HG02571 (cell line): Measurements from ENCODE around the gene MRPL46.
"Not testable (repeated sequence)": the region's sequence is repeated elsewhere in the genome, so short reads cannot be mapped to it uniquely, and the experiment has no call there.

Experiments used
- ATAC-seq: cut with Tn5 transposase; IDR thresholded peaks from one replicate; pipeline ENCODE4 v1.9.1; 2021; ENCODE audit warnings: mild to moderate bottlenecking, moderate library complexity; ENCODE audit not compliant: unreplicated experiment

The MRPL46 gene

GRCh38 chr15:88479169-88479568, 12.0 kb upstream of the MRPL46 start:
- no peak for ATAC-seq

GRCh38 chr15:88477904-88478303, 10.7 kb upstream of the MRPL46 start:
- ATAC-seq: no peak

DNA sequence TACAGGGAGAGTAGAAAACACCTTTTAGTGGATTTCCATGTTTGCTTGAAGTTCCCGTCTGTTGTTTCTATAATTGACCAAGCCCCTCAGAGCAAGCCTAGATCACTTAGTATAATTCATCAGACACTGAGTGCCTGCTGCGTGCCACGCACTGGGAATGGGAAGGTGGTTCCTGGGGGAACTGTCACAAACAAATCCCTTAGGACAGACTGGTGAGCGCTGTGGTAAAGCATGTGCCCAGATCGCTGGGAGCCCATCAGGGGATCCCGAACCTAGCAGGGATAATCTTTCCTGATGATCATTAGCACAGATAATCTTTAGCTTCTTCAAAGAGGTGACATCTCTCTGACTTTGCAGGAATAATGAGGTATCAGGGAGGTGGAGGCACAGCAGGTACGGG, 9.9 kb upstream of the MRPL46 start:
- ATAC-seq: no peak

DNA sequence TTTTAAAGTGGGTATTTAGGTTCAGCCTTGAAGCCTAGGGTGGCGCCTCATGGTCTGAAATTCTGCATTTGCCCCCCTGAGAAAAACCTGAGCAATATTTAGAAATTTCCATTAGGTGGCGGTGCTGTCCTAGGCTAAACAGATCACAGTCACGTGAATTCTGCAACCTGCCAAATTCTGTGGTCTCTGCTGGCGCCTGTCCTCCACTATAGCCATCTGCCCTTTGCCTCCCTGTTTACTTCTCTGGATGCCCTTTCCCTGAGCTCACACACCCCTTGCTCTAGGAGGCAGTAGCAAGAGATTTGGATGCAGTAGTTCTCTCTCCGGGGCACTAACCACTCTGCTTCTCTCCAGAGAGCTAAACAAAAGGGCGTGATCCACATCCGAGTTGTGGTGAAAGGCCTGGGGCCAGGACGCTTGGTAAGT, 9.5 kb upstream of the MRPL46 start:
- no peak for ATAC-seq

GRCh38 chr15:88473661-88474293, 6.6 kb upstream of the MRPL46 start:
- ATAC-seq: not testable (repeated sequence)

- no peak for ATAC-seq
These were observed 5.0 kb upstream of the MRPL46 start for GRCh38 chr15:88472225-88472624.

- no peak for ATAC-seq
These were observed 3.6 kb upstream of the MRPL46 start for GRCh38 chr15:88470625-88471372.

DNA sequence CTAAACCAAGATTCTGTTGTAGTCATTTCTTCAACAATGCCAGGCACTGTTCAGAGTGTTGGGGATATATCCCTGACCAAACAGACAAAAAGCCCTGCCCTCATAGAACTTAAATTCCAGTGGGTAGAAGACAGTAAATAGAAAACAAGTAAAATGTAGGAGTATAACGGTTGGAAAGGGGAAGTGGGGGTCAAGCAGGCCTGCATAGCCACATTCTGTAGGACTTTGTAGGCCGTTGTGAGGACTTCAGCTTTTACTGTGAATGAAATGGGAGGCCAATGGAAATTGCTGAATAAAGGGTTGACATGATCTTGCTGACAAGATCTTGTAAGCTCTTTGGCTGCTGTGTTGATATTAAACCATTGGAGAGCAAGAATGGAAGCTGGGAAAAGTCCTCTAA, 2.1 kb upstream of the MRPL46 start:
- ATAC-seq: no peak

DNA sequence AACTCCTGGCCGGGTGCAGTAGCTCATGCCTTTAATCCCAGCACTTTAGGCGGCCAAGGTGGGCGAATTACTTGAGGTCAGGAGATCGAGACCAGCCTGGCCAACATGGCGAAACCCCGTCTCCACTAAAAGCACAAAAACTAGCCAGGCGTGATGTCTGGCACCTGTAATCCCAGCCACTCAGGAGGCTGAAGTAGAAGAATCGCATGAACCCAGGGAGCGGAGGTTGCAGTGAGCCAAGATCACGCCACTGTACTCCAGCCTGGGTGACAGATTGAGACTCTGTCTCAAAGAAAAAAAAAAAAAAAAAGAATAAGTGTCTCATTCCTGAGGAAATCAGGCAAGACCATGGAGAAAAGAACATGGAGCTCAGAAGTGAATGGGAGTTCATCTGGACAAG, 1.5 kb upstream of the MRPL46 start:
- not testable (repeated sequence) for ATAC-seq

GRCh38 chr15:88467935-88468528, 844 bp upstream of the MRPL46 start:
- ATAC-seq: no peak

GRCh38 chr15:88465633-88466224, 1.5 kb downstream of the MRPL46 start:
- ATAC-seq: no peak

GRCh38 chr15:88463870-88464532, 3.2 kb downstream of the MRPL46 start:
- no peak for ATAC-seq

GRCh38 chr15:88456733-88457132, 10.5 kb downstream of the MRPL46 start:
- no peak for ATAC-seq

- peak; percentile 73 for ATAC-seq
These were observed 12.0 kb downstream of the MRPL46 start for GRCh38 chr15:88454867-88455810.

DNA sequence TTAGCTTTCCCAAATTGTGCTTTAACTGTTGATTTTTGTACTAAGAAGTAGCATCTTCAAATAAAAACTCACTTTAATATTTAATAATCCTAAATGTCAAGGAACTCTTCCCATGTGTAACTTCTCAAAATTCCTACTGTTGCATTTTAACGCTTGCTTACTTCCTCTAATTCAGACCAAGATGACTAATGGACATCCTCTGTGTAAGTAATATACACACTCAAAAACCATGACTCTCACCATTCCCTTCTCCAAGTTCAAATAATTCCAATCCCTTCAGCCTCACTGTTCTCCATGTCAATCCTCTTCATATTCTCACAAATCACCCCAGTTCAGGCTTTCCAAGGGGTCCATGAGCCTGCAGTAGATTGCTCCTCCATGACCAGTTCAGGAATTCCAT, 13.0 kb downstream of the MRPL46 start:
- no peak for ATAC-seq

DNA sequence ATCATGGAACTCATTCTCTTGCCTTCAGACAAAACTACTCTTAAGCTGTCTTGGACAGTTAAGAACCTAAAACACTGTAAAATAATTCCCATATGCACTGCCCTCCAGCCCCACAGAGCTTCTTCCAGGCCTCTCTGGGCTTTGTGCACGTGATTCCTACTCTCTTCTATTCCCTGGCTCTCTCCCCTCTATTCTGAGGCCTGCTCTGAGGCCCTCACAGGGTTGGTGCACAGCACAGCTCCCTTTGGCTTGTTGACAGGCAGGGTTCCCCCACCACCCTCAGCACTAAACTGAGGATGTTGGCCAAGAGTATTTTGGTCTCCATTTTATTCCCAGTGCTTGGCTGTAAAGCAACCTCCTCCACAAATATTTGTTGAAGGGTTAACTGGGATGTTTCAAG, 13.5 kb downstream of the MRPL46 start:
- ATAC-seq: no peak

GRCh38 chr15:88450125-88450798, 16.9 kb downstream of the MRPL46 start:
- ATAC-seq: no peak

DNA sequence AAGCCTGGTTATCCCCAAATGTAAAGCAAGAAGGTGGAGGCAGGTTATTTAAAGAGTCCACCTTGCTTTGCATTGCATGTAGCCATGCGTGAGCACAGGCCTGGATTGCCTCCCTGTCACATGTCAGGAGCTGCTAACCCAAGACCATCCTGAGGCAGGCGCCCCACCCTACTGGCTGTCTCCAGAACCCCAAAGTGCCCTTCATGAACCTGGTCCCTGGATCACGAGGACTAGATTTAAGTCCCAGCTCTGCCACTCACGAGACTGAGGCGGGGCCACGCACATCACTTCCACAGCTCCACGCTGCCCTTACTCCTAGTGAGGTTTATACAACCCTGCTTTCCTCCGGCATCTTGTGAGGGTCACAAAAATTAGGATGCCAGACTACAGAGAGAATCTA, 17.6 kb downstream of the MRPL46 start:
- no peak for ATAC-seq

GRCh38 chr15:88448991-88449461, 18.2 kb downstream of the MRPL46 start:
- no peak for ATAC-seq
